ENCODE data around the gene UBE2O.

Gene UBE2O

GRCh38 chr17:76479515-76480060, 26.6 kb upstream of the UBE2O start:
- H3K36me3 ChIP-seq (ENCODE audit: insufficient read depth, low read length): no peaks in the 10 kb centered on the region
- H3K4me3 ChIP-seq (ENCODE audit: low read depth, low read length, poor library complexity, severe bottlenecking): no peak overlapping the region
- no peaks in the 10 kb centered on the region for H3F3A ChIP-seq (ENCODE audit: insufficient read depth, low read length)
- H3K27me3 ChIP-seq (ENCODE audit: insufficient read depth, low read length): no peaks in the 10 kb centered on the region
- no peak overlapping the region for H2AFZ ChIP-seq (ENCODE audit: low read length)
- no peaks in the 10 kb centered on the region for H3K9me2 ChIP-seq (ENCODE audit: low read depth, low read length)
- peaks cover 38% of the 10 kb centered on the region for H3K4me1 ChIP-seq (ENCODE audit: insufficient read depth, low read length, severe bottlenecking)
- H4K20me1 ChIP-seq (ENCODE audit: insufficient read depth, low read length): no peaks in the 10 kb centered on the region
- no peak for TF ChIP-seq EZH2 (IDR thresholded peaks at IDR 0.05; ENCODE audit: borderline replicate concordance, low read length)
- no peak for TF ChIP-seq CTCF (IDR thresholded peaks at IDR 0.05; ENCODE audit: low read length)
- H3K79me2 ChIP-seq (ENCODE audit: insufficient read depth, low read length): no peaks in the 10 kb centered on the region
- H3K9me3 ChIP-seq (ENCODE audit: low read length): no peaks in the 10 kb centered on the region
- no peak overlapping the region for H3K4me2 ChIP-seq (ENCODE audit: low read length)
- H3K9ac ChIP-seq (ENCODE audit: low read length): no peak overlapping the region
- H3K27ac ChIP-seq (ENCODE audit: low read depth, low read length, poor library complexity, severe bottlenecking): peak overlapping the region; percentile 53

DNA sequence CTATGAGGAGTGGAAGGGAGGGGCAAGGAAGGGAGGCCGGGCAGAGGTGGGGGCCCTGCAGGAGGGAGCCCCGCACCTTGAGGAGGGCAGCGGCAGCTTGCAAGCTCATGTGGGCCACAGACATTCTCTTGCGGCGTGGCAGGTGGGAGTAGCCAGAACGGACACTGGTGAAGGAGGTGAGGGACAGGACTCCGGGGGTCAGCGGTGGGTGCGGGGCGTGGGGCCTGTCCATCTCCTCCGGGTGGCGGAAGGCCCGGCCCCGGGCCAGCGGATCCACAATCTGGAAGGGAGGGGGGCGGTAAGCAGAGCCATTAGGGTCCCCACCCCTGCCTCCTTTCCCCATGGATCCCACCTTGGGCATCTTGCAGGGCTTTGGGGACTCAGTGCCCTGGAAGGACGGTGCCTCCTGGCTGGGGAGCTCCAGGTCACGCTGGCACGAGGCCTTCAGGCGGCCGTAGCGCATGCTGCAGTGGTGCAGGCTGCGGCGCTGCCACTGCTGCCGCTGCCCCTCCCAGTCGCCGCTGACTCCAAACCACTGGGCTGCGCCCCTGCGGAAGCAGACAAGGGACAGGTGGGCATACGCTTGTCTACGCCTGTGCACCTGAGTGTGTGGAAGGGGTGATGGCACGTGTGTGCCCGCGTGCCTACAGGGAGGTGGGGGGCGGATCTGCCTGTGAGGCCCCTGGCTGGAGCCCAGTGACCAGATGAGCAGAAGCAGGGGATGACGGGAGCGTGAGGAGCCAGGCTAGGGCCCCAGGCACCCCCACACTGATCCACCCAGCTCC, 26.0 kb upstream of the UBE2O start:
- Histone ChIP-seq H3K36me3 (ENCODE audit: insufficient read depth, low read length) (no peaks in the 10 kb centered on the region), H3K9me3 (ENCODE audit: low read length) (no peaks in the 10 kb centered on the region), H3K79me2 (ENCODE audit: insufficient read depth, low read length) (no peaks in the 10 kb centered on the region), H3K4me3 (ENCODE audit: low read depth, low read length, poor library complexity, severe bottlenecking) (no peak overlapping the region), H4K20me1 (ENCODE audit: insufficient read depth, low read length) (no peaks in the 10 kb centered on the region), H3K27ac (ENCODE audit: low read depth, low read length, poor library complexity, severe bottlenecking) (peak overlapping the region; percentile 53), H3K4me1 (ENCODE audit: insufficient read depth, low read length, severe bottlenecking) (peaks cover 33% of the 10 kb centered on the region), H3K4me2 (ENCODE audit: low read length) (no peak overlapping the region), H3K9me2 (ENCODE audit: low read depth, low read length) (no peaks in the 10 kb centered on the region), H3K9ac (ENCODE audit: low read length) (no peak overlapping the region), H2AFZ (ENCODE audit: low read length) (no peak overlapping the region), H3K27me3 (ENCODE audit: insufficient read depth, low read length) (no peaks in the 10 kb centered on the region), H3F3A (ENCODE audit: insufficient read depth, low read length) (no peaks in the 10 kb centered on the region)
- TF ChIP-seq EZH2 (IDR thresholded peaks at IDR 0.05; ENCODE audit: borderline replicate concordance, low read length) (no peak), CTCF (IDR thresholded peaks at IDR 0.05; ENCODE audit: low read length) (no peak)

GRCh38 chr17:76478097-76478496, 25.1 kb upstream of the UBE2O start:
- no peaks in the 10 kb centered on the region for H3F3A ChIP-seq (ENCODE audit: insufficient read depth, low read length)
- H3K9me3 ChIP-seq (ENCODE audit: low read length): no peaks in the 10 kb centered on the region
- no peak overlapping the region for H3K4me2 ChIP-seq (ENCODE audit: low read length)
- no peaks in the 10 kb centered on the region for H4K20me1 ChIP-seq (ENCODE audit: insufficient read depth, low read length)
- H3K27me3 ChIP-seq (ENCODE audit: insufficient read depth, low read length): no peaks in the 10 kb centered on the region
- H3K4me1 ChIP-seq (ENCODE audit: insufficient read depth, low read length, severe bottlenecking): peaks cover 31% of the 10 kb centered on the region
- no peak overlapping the region for H3K9ac ChIP-seq (ENCODE audit: low read length)
- no peaks in the 10 kb centered on the region for H3K9me2 ChIP-seq (ENCODE audit: low read depth, low read length)
- H3K4me3 ChIP-seq (ENCODE audit: low read depth, low read length, poor library complexity, severe bottlenecking): no peak overlapping the region
- no peak overlapping the region for H2AFZ ChIP-seq (ENCODE audit: low read length)
- TF ChIP-seq CTCF (IDR thresholded peaks at IDR 0.05; ENCODE audit: low read length) (no peak), EZH2 (IDR thresholded peaks at IDR 0.05; ENCODE audit: borderline replicate concordance, low read length) (no peak)
- 0 out of 2 replicates have a peak, but pooled peaks cover 3% of the 10 kb centered on the region for H3K36me3 ChIP-seq (ENCODE audit: insufficient read depth, low read length)
- no peak overlapping the region for H3K27ac ChIP-seq (ENCODE audit: low read depth, low read length, poor library complexity, severe bottlenecking)
- H3K79me2 ChIP-seq (ENCODE audit: insufficient read depth, low read length): no peaks in the 10 kb centered on the region

All from OCI-LY1 (cell line).